Right ventricle myocardium superior (tissue), 1 donor: ENCODE measurements around the gene TRIM64C. TPM values are rescaled to one million over a fixed set of nuclear protein-coding genes. Genes with fewer than 3 reads are reported as not detected.
"Not testable (repeated sequence)": the region's sequence is repeated elsewhere in the genome, so short reads cannot be mapped to it uniquely, and the experiment has no call there.

Source experiments
- ATAC-seq: fragments of 200-7000 bp; cut with Tn5 transposase; one replicate; pipeline ENCODE4 v1.9.1; 2020; ENCODE audit warnings: mild to moderate bottlenecking; ENCODE audit not compliant: poor library complexity
- DNase-seq: peaks from one replicate; pipeline ENCODE4 v3.0.0-alpha.2; 2020
- intact Hi-C: fragments of 100-400 bp; cut with DNase I; formaldehyde crosslinking; loops from one replicate; pipeline ENCODE4 v1.11.2; 2022
- long read RNA-seq: library from polyadenylated mRNA; unstranded; transcript quantifications from one replicate; pipeline ENCODE4 v2.0.0, GENCODE V29; 2021
- total RNA-seq: library from RNA; stranded (reverse); fragmentation: NEBNext Ultra II Directional; extraction: Animal tissue kit (Norgen Biotek cat#: 25700); gene quantifications from one replicate; pipeline ENCODE4 v1.2.1, GENCODE V29; 2021
- donor health status: DM: no; HTN: yes; CAD: no; lungs with severe emphysema.

The TRIM64C gene
- total RNA-seq: not detected
- long read RNA-seq: 0 reads

DNA sequence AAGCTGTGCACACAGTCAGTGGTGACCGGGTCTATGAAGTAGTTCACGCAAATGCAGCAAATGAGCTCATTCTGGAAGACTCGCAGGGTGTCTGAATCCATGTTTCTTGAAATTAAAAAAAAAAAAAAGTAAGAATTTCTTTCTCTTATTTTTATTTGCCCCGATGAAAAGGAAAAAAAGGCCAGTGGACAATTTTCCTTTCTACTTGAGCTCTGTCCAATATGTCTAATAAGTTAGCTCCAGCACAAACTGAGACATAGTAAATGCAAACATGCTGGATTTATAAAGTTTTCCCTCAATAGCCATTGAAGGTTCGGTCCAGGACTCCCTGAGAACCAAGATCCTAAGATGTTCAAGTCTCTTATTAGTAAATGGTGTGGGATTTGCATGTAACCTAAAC lies at the start of gene TRIM64C:
TRIM64C (minus strand) TSS at position 101 of the 400 bp plus-strand sequence; CDS start at position 101, 0 bp downstream.
- ATAC-seq, intact Hi-C loops, DNase-seq: not testable (repeated sequence)

DNA sequence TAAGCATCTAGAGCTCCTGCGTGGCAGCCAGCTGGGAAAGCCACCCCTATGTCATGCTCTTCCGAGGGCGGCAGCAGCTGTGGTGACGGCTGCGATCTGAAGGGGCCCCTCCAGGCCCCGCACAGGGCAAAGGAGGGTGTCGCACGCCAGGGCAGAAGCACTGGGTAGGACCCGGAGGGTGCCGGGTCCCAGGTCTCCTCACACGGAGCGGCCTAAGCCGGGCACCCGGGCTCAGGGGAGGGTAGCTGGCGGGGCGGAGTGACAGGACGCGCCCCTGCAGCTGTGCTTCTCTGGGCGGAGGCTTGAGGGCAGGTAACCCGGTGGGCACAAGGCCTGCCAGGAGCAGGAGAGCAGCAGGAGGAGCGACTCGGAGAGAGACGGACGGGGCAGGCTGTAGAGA lies 43.4 kb upstream of the TRIM64C start:
- not testable (repeated sequence) for ATAC-seq

DNA sequence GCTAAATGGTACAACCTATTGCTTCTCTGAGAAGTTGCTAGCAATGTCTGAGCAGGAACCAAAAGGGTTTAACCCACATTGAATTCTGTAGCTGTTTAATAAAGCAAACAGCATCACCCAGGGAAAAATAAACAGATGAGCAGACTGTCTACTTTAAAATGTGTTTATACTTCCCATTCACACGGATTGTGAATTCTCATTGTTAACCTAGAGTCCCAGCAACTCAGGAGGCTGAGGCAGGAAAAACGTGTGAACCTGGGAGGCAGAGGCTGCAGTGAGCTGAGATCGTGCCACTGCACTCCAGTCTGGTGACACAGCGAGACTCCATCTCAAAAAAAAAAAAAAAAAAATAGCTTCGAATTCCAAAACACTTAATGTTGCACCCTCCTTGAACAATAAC lies 11.0 kb upstream of the TRIM64C start:
- ATAC-seq, intact Hi-C loops, DNase-seq: not testable (repeated sequence)

More for the DNA sequence above, 43.4 kb upstream of the TRIM64C start:
- DNase-seq, intact Hi-C loops: not testable (repeated sequence)

GRCh38 chr11:49049821-49050220 lies 9.1 kb downstream of the TRIM64C start:
- ATAC-seq, DNase-seq, intact Hi-C loops: not testable (repeated sequence)

GRCh38 chr11:49048229-49048628 lies 10.7 kb downstream of the TRIM64C start:
- ATAC-seq, intact Hi-C loops, DNase-seq: not testable (repeated sequence)

- intact Hi-C loops, ATAC-seq, DNase-seq: not testable (repeated sequence)
These were observed 30.4 kb downstream of the TRIM64C start, which contains the start of gene TRIM49B for GRCh38 chr11:49028523-49028922. TSS of gene TRIM49B (plus strand) at chr11:49028823. CDS start at chr11:49031600, 2,777 bp downstream.

Other genes starting within 250 kb of the TRIM64C start
- not detected for gene TRIM51G, start 75.2 kb downstream of the TRIM64C start, total RNA-seq
- not detected for gene TRIM49B, start 30.3 kb downstream of the TRIM64C start, total RNA-seq
- gene FOLH1, start 149.5 kb upstream of the TRIM64C start, total RNA-seq: 0.27 TPM